VCaP (cell line): Measurements from ENCODE around the gene UGT1A5.

Experiments used
- H3K27ac ChIP-seq: fragments of 450-650 bp; 2 replicates; pipeline ENCODE4 v1.5.1; 2017
- TF ChIP-seq, protein P1 (sequence below): fragments of 450-650 bp; conservative IDR thresholded peaks from 2 replicates; pipeline ENCODE4 v1.5.1; 2017; ENCODE audit warnings: mild to moderate bottlenecking, moderate library complexity

UGT1A5 gene

DNA sequence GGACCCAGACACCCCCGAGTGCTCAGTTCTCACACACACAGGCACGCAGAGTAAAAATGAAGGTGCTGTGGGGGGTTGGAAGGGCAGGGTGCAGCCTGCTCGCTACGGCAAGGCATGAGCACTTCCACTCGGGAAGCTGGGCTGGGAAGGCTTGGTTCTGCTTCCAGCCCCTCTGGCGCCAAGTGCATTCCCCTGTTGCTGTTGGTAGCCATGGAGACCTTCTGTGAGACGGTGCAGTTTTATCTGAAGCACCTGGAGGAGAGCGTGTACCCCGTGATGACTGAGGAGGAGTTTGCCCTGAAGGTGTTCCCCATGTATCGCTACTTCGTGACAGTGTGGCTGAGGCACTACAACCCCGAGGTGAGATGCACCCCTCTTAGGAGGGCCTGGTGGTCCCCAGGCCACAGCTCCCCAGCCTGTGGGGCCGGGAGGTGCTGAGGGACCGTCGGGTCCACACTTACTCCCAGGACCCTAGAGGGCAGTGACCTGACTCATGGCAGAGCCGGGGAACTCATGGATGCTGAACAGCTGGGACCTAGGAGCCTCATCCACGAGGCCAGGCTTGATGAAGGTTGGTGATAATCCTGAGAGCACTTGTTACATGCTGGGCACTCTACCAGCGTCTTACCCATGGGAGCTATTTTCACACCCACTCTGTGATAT lies 80.9 kb downstream of the UGT1A5 start:
- H3K27ac ChIP-seq = no peak overlapping the region
- TF ChIP-seq, protein P1, sequence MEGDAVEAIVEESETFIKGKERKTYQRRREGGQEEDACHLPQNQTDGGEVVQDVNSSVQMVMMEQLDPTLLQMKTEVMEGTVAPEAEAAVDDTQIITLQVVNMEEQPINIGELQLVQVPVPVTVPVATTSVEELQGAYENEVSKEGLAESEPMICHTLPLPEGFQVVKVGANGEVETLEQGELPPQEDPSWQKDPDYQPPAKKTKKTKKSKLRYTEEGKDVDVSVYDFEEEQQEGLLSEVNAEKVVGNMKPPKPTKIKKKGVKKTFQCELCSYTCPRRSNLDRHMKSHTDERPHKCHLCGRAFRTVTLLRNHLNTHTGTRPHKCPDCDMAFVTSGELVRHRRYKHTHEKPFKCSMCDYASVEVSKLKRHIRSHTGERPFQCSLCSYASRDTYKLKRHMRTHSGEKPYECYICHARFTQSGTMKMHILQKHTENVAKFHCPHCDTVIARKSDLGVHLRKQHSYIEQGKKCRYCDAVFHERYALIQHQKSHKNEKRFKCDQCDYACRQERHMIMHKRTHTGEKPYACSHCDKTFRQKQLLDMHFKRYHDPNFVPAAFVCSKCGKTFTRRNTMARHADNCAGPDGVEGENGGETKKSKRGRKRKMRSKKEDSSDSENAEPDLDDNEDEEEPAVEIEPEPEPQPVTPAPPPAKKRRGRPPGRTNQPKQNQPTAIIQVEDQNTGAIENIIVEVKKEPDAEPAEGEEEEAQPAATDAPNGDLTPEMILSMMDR = no peak

DNA sequence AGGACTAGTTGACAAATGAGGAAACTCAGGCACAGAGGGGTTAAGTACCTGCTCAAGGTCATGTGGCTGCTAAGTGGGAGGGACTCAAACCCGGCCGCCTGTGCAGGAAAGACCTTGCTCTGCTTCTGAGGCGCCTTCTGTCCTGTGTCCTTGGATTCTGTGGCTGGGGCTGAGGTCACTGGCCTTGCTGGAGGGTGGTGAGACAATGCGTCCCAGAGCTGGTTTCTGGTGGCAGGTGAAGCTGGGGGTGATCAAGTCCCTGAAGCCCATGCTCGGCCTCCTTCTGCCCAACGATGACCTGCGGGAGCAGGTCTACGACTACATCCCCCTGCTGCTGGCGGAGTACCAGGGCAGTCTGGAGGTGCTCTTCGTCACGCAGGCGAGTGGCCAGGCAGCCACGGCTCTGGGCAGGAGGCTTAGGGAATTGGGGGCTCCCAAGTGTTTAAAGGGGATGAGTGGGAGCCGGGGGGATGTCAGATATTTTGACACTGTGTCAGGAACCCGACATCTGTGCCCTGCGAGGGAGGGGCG lies 81.5 kb downstream of the UGT1A5 start:
- TF ChIP-seq, protein P1 = no peak
- no peak overlapping the region for H3K27ac ChIP-seq

DNA sequence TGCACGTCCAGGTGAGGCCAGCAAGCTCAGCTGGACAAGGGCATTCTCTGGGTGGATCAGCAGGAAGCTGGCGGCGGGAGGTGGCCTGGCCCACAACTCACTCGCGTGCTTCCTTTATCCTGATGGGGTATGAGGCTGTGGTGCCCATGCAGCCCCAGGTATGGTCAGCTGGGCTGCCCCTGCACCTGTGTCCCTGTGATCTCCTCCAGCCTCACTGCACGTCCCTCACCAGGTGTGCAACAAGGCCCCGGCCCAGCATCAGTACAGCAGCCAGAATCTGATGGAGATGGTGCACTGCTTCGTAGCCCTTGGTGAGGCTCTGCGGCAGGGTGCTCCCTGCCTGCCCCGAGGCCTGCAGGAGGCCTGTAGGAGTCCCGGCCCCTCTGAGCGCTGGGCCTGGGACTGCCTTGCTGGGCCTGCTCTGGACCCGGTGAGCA lies 83.0 kb downstream of the UGT1A5 start:
- TF ChIP-seq, protein P1 = no peak
- no peak overlapping the region for H3K27ac ChIP-seq

DNA sequence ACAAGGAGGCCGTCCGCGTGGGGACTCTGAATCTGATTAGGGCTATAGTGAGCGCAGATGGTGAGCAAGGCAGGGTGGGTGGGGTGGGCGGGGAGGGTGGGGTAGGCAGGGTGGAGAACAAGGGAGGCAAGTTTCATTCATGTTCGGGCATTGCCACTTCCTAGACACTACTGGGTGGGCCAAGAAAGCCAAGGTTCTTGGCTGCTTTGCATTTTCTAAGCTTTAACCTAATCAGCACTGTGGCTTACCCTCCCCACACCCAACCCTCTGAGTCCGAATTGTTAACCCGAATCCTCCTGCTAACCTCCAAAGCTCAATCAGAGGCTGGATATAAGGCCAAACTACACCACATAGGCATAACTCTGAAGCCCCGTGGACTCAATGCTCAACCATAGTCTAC lies 83.5 kb downstream of the UGT1A5 start:
- no peak overlapping the region for H3K27ac ChIP-seq
- TF ChIP-seq, protein P1 = no peak

DNA sequence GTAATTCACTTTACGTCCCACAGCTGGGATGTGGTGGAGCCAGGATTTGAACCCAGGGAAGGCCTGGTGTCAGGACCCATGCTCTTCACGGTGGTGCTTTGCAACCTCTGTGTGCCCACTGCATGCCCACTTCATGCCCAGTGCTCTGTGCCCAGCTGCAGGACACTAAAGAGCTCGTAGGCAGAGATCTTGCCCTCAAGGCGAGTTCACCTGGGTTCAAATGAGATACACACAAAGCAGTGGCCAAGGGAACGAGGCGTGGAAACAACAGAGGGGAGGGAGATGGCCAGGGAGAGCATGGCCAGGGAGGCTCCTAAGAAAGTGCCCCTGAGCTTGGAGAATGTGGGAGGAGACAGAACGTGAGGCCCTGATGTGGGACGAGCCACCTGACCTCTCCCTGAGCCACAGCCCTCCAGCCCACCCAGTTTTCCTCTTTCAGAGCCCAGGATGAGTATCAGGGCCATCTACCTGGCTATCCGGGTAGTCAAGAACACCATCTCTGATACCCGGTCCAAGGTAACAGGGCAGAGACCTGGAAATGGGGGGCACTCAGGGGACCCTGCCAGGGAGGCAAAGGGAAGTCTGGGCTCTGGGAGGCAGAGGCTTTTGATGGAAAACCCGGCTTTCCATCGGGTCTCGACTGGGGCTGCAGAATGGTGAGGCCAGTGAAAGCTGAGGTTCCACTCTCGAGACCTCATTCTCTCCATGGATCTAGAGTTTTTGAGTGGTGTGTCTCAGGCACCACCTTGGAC lies 85.8 kb downstream of the UGT1A5 start:
- TF ChIP-seq, protein P1 = no peak
- H3K27ac ChIP-seq = no peak overlapping the region

DNA sequence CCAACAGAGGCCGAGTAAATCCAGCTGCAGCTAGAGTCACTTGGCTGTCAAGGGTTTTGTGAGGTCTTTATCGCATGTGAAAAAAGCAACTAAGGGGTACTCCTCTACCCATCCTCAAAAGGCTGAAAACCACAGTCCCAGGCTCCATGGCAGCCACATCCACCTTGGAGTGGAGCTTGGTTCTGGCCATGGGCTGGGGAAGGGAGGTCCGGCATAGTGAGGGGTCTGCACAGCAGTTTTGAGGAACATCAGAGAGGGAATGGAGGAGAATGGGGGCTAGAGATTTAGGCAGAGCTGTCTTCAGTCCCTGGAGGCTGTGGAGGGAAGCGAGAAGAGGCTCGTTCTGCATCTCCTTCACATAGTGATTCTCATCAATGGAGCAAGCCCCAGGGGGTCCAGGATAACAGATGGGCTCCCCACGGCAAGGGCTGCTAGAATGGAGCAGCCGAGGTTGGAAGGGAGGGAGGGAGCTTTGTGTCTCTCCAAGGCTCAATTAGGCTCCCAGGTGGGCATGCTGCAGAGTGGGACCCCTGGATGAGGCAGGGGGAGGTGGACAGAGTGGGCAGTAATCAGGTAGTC lies 86.5 kb downstream of the UGT1A5 start:
- H3K27ac ChIP-seq = no peak overlapping the region
- TF ChIP-seq, protein P1 = no peak

DNA sequence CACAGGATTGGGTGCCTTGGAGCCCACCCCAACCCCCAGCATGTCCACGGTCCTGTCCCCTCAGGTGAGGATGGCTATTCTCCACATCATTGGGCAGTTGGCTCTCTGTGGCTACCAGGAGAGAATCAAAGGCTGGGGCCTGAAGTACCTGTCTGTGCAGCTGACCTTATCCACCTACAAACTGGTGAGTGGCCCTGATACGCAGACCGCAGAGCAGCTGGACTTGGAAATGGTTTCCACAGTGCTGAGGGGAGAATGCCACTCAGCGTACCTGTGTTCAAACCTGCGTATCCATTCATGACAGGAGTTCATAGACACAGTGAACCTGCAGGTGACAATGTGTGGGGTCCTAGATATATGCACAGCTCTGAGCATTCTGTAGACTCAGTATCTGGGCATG lies 87.0 kb downstream of the UGT1A5 start:
- TF ChIP-seq, protein P1 = no peak
- H3K27ac ChIP-seq = no peak overlapping the region
